Smooth muscle cell (in vitro differentiated cells): ENCODE results near the gene DTL. TPM values are rescaled to one million over a fixed set of nuclear protein-coding genes. Genes with fewer than 3 reads are reported as not detected.

Source experiments
- DNase-seq: peaks from one replicate; lab custom pipeline; 2025; ENCODE audit not compliant: unreplicated experiment; lab: John Stamatoyannopoulos, UW
- H2AFZ ChIP-seq: fragments of 200-600 bp; sonication (generic); 2 replicates; pipeline ENCODE4 v1.6.0; 2016; ENCODE audit warnings: antibody characterized with exemption, low read depth, mild to moderate bottlenecking
- H3F3A ChIP-seq: fragments of 200-600 bp; sonication (generic); 2 replicates; pipeline ENCODE4 v1.6.0; 2017; ENCODE audit warnings: antibody characterized with exemption, low read depth
- H3K27ac ChIP-seq: fragments of 200-600 bp; sonication (generic); 2 replicates; pipeline ENCODE4 v1.5.1; 2016; ENCODE audit warnings: low read depth, mild to moderate bottlenecking
- H3K27me3 ChIP-seq: fragments of 200-600 bp; sonication (generic); 2 replicates; pipeline ENCODE4 v1.6.1; 2016; ENCODE audit warnings: low read depth, mild to moderate bottlenecking
- H3K36me3 ChIP-seq: fragments of 200-600 bp; sonication (generic); 2 replicates; pipeline ENCODE4 v1.5.1; 2016; ENCODE audit warnings: low read depth
- H3K4me1 ChIP-seq: fragments of 200-600 bp; sonication (generic); 2 replicates; pipeline ENCODE4 v1.5.1; 2016; ENCODE audit warnings: low read depth
- H3K4me2 ChIP-seq: fragments of 200-600 bp; sonication (generic); 2 replicates; pipeline ENCODE4 v1.6.0; 2016; ENCODE audit warnings: mild to moderate bottlenecking
- H3K4me3 ChIP-seq: fragments of 200-600 bp; sonication (generic); 2 replicates; pipeline ENCODE4 v1.5.1; 2016; ENCODE audit warnings: mild to moderate bottlenecking
- H3K79me2 ChIP-seq: fragments of 200-600 bp; sonication (generic); 2 replicates; pipeline ENCODE4 v1.6.0; 2016; ENCODE audit warnings: low read depth, mild to moderate bottlenecking
- H3K9ac ChIP-seq: fragments of 200-600 bp; sonication (generic); 2 replicates; pipeline ENCODE4 v1.6.0; 2016; ENCODE audit warnings: low read depth
- H3K9me3 ChIP-seq: fragments of 200-600 bp; sonication (generic); replicated peaks from 2 replicates; pipeline ENCODE4 v1.5.1; 2016; ENCODE audit warnings: low read depth
- H4K20me1 ChIP-seq: fragments of 200-600 bp; sonication (generic); 2 replicates; pipeline ENCODE4 v1.6.0; 2016; ENCODE audit warnings: low read depth
- WGBS: methylation state at CpG from one replicate; pipeline ENCODE4 v1.1.7; 2016; ENCODE audit warnings: low lambda C conversion rate; 5-methylcytosine and 5-hydroxymethylcytosine counted together
- polyA plus RNA-seq: library from polyadenylated mRNA; unstranded; fragments of >200 nt; fragmentation: Nextera tagmentation; extraction: Ambion mirVana; gene quantifications from 2 replicates; pipeline ENCODE4 v1.2.1, GENCODE V29; 2016
- total RNA-seq: library from RNA; depleted of rRNA; stranded (reverse); fragments of >200 nt; gene quantifications from 2 replicates; pipeline ENCODE4 v1.2.3, GENCODE V29; 2014
- TF ChIP-seq, protein P1 (sequence below): fragments of 200-600 bp; sonication (generic); IDR thresholded peaks from 2 replicates; pipeline ENCODE4 v1.5.1; 2017; ENCODE audit warnings: borderline replicate concordance, mild to moderate bottlenecking, antibody characterized with exemption; ENCODE audit not compliant: insufficient read depth, poor library complexity, severe bottlenecking

The DTL gene
- total and polyA plus RNA-seq, 2 experiments from 2014 or later: 9.7 to 12.7 TPM

DNA sequence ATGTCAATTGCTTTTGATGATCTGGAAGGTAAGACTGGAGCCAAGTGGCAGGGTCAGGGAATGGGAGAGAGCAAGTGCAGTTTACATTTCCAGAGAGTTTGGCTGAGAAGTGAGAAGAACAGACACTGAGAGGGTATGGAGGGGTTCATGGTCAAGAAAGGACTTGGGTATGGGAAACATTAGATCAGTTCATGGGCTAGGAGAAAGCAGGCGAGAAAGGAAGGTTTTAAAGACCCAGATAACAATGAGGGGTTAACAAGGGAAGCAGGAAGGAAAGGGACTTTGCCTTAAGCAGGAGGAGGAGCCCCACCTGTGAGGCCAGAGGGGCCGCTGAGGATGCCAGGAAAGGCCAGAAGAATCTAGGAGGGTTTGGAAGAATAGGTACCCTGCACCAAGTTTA, 78.2 kb downstream of the DTL start:
- H3K4me3 ChIP-seq: no peak overlapping the region
- H3K27me3 ChIP-seq: no peaks in the 10 kb centered on the region
- TF ChIP-seq, protein P1, sequence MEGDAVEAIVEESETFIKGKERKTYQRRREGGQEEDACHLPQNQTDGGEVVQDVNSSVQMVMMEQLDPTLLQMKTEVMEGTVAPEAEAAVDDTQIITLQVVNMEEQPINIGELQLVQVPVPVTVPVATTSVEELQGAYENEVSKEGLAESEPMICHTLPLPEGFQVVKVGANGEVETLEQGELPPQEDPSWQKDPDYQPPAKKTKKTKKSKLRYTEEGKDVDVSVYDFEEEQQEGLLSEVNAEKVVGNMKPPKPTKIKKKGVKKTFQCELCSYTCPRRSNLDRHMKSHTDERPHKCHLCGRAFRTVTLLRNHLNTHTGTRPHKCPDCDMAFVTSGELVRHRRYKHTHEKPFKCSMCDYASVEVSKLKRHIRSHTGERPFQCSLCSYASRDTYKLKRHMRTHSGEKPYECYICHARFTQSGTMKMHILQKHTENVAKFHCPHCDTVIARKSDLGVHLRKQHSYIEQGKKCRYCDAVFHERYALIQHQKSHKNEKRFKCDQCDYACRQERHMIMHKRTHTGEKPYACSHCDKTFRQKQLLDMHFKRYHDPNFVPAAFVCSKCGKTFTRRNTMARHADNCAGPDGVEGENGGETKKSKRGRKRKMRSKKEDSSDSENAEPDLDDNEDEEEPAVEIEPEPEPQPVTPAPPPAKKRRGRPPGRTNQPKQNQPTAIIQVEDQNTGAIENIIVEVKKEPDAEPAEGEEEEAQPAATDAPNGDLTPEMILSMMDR: no peak
- no peak overlapping the region for H2AFZ ChIP-seq
- no peaks in the 10 kb centered on the region for H3K79me2 ChIP-seq
- no peak overlapping the region for H3K9ac ChIP-seq
- H3K4me2 ChIP-seq: no peak overlapping the region
- WGBS: 92% methylated on average over 2 of the region's 2 CpGs
- H3K4me1 ChIP-seq: no peaks in the 10 kb centered on the region
- DNase-seq: no peak
- no peaks in the 10 kb centered on the region for H4K20me1 ChIP-seq
- H3K27ac ChIP-seq: no peak overlapping the region
- no peaks in the 10 kb centered on the region for H3K9me3 ChIP-seq
- H3K36me3 ChIP-seq: no peaks in the 10 kb centered on the region
- no peaks in the 10 kb centered on the region for H3F3A ChIP-seq

DNA sequence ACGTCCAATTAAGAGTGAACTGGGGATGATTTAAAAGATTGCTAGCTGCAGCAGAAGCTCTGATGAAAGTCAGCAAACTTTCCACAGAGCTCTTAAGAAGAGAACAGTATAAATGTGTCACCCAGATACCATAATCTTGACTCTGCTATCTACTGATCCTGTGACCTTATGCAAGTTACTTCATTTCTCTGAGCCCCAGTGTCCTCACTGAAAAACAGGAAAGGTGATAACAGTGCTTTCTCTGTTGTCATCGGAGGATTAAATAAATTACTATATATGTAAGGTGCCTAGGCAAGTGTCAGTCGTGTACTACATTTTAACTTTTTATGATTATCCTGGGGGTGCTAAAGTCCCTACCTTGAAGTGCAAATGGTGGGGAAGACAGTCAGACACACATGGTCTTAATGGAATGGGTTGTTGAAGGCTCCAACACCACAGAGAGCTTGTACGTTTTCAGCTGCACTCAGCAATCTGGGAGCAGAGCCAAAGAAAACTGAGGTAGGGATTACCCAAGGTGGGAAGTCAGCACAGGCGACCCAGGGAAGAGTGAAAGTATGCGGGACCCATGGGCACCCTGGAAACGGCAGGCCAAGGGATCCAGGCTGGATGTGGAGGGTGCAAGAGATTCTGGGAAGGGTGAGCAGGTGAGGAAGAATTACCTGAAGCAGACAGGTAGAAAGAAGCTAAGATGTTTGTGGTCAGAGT, 82.8 kb downstream of the DTL start:
- Histone ChIP-seq H3K9ac (no peak overlapping the region), H3K4me3 (no peak overlapping the region), H3K27me3 (no peaks in the 10 kb centered on the region), H3K4me1 (no peaks in the 10 kb centered on the region), H3K4me2 (no peak overlapping the region), H2AFZ (no peak overlapping the region), H3F3A (no peaks in the 10 kb centered on the region), H3K9me3 (no peaks in the 10 kb centered on the region), H3K79me2 (no peaks in the 10 kb centered on the region), H3K27ac (no peak overlapping the region), H3K36me3 (no peaks in the 10 kb centered on the region), H4K20me1 (no peaks in the 10 kb centered on the region)
- 92% methylated on average over 7 of the region's 7 CpGs for WGBS
- TF ChIP-seq, protein P1: no peak
- DNase-seq: no peak

DNA sequence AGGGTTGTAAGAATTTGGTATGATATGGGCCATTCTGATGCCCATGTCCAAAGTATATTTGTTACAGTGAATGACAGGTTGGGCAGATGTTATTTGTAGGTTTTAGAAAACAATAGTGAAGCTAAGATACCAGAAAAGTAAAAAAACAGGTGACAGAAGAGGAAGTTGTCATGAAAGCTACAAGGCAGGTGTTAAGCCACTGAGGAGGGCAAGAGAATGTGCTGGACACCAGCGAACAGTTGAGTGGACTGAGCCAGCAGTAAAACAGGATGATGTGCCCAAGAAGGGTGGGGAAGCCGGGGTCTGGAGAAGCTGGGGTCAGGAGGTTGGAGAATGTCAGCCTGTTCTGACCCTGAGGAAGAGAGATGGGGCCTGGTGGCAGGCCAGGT, 83.3 kb downstream of the DTL start:
- WGBS: 93% methylated on average over 2 of the region's 2 CpGs
- TF ChIP-seq, protein P1: no peak

DNA sequence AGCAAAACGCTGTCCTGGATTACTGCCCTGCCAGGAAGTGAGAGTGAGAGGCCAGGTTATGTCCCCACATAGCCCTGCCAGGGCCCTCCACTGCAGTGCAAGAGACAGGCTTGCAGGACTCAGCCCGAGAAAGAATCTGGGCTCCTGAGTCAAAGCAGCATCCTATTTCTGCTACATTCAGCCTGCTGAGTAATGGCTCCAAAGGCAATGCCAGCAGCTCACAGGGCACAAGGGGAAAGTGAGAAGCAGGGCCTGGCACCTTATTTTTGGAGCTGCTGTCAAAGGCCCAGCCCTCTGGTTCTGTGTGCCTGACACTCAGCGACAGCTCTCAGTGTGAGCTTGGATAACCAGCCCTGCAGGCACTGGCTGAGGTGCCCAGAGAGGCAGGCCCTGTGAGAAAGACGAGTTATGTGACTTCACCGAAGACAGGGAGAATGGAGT, 83.9 kb downstream of the DTL start:
- Histone ChIP-seq H3K9ac (no peak overlapping the region), H3K36me3 (no peaks in the 10 kb centered on the region), H3K4me2 (no peak overlapping the region), H3K9me3 (no peaks in the 10 kb centered on the region), H3K4me1 (no peaks in the 10 kb centered on the region), H3K4me3 (no peak overlapping the region), H3K27ac (no peak overlapping the region), H3F3A (no peaks in the 10 kb centered on the region), H3K27me3 (no peaks in the 10 kb centered on the region), H2AFZ (no peak overlapping the region), H3K79me2 (no peaks in the 10 kb centered on the region), H4K20me1 (no peaks in the 10 kb centered on the region)
- DNase-seq: no peak
- TF ChIP-seq, protein P1: no peak
- WGBS: 88% methylated on average over 5 of the region's 5 CpGs

More for the DNA sequence above, 83.3 kb downstream of the DTL start:
- no peak overlapping the region for H2AFZ ChIP-seq
- H3K27ac ChIP-seq: no peak overlapping the region
- no peak for DNase-seq
- H3K4me3 ChIP-seq: no peak overlapping the region
- H3F3A ChIP-seq: no peaks in the 10 kb centered on the region
- no peaks in the 10 kb centered on the region for H3K79me2 ChIP-seq
- no peak overlapping the region for H3K9ac ChIP-seq
- no peaks in the 10 kb centered on the region for H3K27me3 ChIP-seq
- no peak overlapping the region for H3K4me2 ChIP-seq
- H3K36me3 ChIP-seq: no peaks in the 10 kb centered on the region
- H3K9me3 ChIP-seq: no peaks in the 10 kb centered on the region
- H3K4me1 ChIP-seq: no peaks in the 10 kb centered on the region
- no peaks in the 10 kb centered on the region for H4K20me1 ChIP-seq
